HG03097 (cell line): ENCODE measurements around the gene PIAS2.

Experiments
- ATAC-seq: cut with Tn5 transposase; IDR thresholded peaks from one replicate; pipeline ENCODE4 v1.9.1; 2021; ENCODE audit not compliant: unreplicated experiment, low FRiP score

PIAS2 gene

GRCh38 chr18:46768166-46768921, 149.0 kb downstream of the PIAS2 start:
- ATAC-seq = no peak

DNA sequence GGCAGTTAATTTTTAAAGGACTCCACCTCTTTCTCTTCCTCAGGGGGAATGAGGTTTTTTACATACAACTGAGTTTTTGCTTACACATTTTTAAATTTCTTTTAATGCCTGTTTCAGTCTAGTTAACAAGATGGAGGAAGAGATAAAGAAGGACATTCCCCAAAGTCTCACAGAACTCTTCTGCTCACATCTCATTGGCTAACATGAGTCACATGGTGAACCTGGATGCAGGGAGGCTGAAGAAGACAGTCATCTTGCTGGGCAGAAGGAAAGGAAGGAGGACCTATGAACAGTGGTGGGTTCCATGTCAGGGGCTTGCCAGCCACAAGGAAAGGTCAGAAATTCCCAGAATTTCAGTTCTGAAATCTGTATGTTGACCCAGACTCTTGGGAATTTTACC, 150.1 kb downstream of the PIAS2 start:
- ATAC-seq = no peak

- no peak for ATAC-seq
Measured at GRCh38 chr18:46764586-46764985, 152.7 kb downstream of the PIAS2 start.

GRCh38 chr18:46761059-46761769, 156.1 kb downstream of the PIAS2 start:
- no peak for ATAC-seq

DNA sequence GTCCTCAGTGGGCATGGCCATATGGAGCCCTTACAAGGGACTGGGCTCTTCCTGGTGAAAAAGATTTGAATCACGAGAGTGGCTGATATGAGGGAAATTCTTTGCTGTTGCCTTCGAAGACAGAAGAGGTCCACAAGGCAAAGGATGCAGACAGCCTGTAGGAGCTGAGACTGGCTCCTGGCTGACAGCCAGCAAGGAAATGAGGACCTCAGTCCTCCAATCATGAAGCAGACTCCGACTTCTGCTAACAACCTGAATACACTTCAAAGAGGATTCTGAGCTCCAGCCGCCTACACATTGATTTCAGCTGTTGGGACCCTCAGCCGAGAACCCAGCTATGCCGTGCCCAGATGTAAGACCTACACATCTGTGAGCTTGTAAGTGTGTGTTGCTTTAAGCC, 157.4 kb downstream of the PIAS2 start:
- no peak for ATAC-seq

GRCh38 chr18:46756559-46757201, 160.6 kb downstream of the PIAS2 start, which contains the start of gene ST8SIA5:
ST8SIA5 (minus strand) TSS chr18:46757053; CDS start chr18:46756508, 545 bp downstream.
- no peak for ATAC-seq

DNA sequence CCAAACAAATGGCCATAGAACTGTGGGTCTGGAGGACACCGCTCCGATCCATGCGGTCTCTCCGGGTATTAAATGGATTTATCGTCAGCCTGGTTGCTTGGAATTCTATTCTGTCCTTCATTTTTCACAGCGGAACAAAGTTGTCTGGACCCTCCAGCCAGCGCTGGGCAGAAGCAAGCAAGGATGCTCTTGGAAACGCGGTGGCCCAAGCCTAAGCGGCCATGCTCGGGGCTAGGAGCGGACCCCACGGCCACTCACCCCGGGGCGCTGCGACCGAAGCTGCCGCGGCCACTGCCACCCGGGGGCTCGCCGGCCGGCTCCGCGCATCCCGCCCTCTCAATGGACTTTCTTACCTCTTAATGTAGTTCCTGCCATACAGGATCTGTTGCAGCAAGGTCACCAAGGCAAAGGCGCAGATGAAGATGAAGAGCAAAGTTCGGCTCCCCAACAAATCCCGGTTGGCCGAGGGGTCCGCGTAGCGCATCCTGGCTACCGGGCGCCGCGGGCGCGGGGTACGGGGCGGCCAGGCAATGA, 161.2 kb downstream of the PIAS2 start:
- ATAC-seq = no peak

DNA sequence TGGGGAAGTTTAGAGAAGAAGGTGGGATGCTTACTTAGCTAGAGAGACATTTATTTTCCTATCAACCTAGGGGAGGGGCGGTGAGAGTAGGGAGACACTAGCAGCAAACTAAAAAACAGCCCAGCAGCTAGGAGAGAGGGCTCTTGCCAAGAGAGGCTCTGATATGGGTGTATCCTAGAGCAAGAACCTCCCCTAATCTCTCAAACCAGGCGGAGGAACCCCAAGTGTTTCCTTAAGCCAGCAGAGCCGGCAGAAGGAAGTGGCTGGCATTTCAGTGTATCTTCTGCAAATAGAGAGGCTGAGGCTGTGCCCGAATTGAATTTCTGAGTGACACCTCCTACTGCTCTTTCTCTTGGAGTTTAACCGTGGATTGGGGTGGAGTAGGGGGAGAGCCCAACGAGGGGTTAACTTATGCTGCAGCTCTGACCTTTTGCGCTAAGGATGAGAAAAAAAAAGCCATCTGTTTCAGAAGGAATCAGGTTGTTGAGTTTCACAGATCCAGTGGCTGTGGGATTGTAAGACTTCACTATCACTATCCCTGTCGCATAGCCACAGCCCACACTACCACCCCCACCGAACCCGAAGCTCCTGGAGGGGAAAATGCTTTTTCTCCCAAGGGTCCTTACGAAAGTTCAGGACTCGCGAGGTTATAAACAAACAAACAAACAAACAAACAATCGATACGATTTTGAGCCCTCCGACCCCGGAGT, 161.8 kb downstream of the PIAS2 start:
- ATAC-seq = no peak

DNA sequence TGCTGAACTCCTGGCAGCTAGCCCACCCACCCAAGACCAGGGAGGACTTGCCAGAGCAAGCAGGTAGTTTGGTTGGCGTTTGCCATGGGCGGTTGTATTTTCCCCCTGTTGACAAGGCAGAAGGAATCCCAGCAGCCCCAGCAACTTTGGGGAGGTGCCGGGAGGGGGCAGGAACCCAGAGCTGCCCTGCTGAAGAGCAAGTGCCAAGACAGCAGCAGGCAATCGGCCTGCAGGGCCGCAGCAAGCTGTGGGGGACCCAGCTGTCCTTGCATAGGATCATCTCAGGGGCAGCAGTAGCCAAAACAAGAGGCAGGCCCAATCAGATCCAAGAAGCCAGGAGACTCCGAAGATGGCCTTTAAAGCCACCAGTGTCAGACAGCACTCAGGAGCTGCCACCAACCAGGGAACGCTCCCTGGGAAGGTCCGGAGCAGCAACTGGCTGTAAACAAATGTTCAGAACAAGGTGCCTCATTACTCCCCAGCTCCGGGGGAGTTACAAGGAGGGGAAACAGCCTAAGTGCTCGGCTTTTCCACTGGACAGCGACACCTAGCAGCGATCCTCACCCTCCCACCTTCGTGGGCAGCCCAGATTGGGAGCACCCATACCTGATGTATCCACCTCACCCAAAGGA, 162.5 kb downstream of the PIAS2 start:
- ATAC-seq = no peak

DNA sequence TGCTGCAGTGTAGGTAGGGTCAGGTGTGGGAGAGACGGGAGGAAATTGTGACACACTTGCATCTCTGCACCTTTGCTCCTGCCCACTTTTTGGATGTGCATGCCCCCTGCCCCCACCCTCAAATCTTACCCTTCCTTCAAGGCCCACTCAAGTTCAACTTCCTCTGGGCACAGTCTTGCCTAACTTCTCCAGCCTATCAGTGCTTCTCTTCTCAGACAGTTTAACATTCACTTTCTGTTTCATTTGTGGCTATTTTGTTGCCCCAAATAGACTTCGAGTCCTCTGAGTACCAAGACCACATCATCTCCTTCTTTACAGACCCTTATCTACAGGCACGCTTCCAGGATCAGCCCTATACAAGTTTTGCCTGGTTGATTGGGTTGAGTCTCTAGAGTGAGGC, 163.1 kb downstream of the PIAS2 start:
- no peak for ATAC-seq
